GM12891 (cell line): ENCODE results near the gene TGFBR2.

Source experiments
- PAX5 ChIP-seq: IDR thresholded peaks from 2 replicates; pipeline ENCODE4 v1.6.1; 2011; ENCODE audit warnings: low read length, moderate library complexity, mild to moderate bottlenecking; ENCODE audit not compliant: insufficient read depth, severe bottlenecking
- POLR2A ChIP-seq: IDR thresholded peaks from 2 replicates; pipeline ENCODE4 v1.6.1; 2011; ENCODE audit warnings: low read depth, low read length, control low read depth
- POLR2AphosphoS5 ChIP-seq: IDR thresholded peaks from 2 replicates; pipeline ENCODE4 v1.6.1; 2011; ENCODE audit warnings: low read depth, low read length, control low read depth
- SPI1 ChIP-seq: IDR thresholded peaks from 2 replicates; pipeline ENCODE4 v1.6.1; 2011; ENCODE audit warnings: low read depth, low read length, control low read depth
- TAF1 ChIP-seq: IDR thresholded peaks from 2 replicates; pipeline ENCODE4 v1.6.1; 2011; ENCODE audit warnings: low read depth, low read length, control low read depth

GRCh38 chr3:30737743-30738499 lies 131.5 kb downstream of the TGFBR2 start:
- TF ChIP-seq TAF1 (no peak), PAX5 (no peak), POLR2A (no peak), POLR2AphosphoS5 (no peak), SPI1 (no peak)
